NCI-H146 (cell line): ENCODE results near the gene FAM222B.
A peak's percentile ranks its signal among the peaks of the same experiment; 100 is the strongest.
"Not testable (repeated sequence)": the region's sequence is repeated elsewhere in the genome, so short reads cannot be mapped to it uniquely, and the experiment has no call there.

ENCODE experiments used
- DNase-seq: peaks from one replicate; lab custom pipeline; 2025; lab: John Stamatoyannopoulos, UW

FAM222B gene

GRCh38 chr17:28842282-28843012, at the start of gene FAM222B:
Gene FAM222B, minus strand, starts transcription at chr17:28842790. Its CDS starts 76,123 bp downstream, at chr17:28766667.
- peak; percentile 92 for DNase-seq

GRCh38 chr17:28892024-28892423, 49.4 kb upstream of the FAM222B start:
- DNase-seq: no peak

- DNase-seq: no peak
Measured at GRCh38 chr17:28891201-28891600, 48.6 kb upstream of the FAM222B start.

DNA sequence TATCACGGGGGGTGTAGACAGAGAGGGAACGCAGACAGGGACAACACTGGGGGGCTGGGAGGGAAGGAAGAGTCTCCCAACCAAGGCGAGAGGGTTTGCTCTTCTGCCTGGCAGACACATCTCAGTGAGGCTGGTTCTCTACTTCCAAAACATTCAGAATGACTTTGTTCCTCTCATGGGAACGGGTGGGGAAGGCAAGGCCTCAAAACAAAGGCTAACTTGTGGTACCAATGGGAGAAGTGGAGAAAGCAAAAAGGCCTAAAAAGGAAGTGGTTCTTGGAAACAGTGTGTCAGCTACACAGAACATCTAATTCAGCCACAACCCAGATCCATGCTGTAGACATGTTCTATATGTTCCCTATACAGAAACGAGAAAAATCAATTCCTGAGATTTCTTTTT, 47.4 kb upstream of the FAM222B start:
- no peak for DNase-seq

- no peak for DNase-seq
Measured at GRCh38 chr17:28888832-28889231, 46.2 kb upstream of the FAM222B start.

GRCh38 chr17:28887871-28888471, 45.4 kb upstream of the FAM222B start:
- DNase-seq: no peak

DNA sequence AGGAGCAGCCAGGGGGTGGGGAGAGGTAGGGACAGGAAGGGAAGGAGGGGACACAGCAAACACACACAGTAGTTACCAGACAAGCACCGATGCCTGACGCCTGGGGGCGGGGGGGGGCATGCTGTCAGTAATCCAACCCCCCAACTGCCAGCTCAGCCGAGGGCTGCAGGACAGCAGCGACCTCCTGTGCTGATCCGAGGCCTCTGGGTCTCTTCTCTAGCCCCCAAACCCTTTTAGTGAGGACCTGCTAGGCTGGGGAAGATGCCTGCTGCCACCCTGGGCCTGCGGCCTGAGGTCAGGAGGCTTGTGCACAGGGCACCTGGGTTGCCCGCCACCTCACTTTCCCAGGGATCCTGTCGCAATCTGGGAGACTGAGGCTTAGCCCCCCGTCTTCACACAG, 43.4 kb upstream of the FAM222B start:
- no peak for DNase-seq

GRCh38 chr17:28885363-28885762, 42.8 kb upstream of the FAM222B start:
- no peak for DNase-seq

- no peak for DNase-seq
Measured at GRCh38 chr17:28883967-28884702, 41.5 kb upstream of the FAM222B start.

DNA sequence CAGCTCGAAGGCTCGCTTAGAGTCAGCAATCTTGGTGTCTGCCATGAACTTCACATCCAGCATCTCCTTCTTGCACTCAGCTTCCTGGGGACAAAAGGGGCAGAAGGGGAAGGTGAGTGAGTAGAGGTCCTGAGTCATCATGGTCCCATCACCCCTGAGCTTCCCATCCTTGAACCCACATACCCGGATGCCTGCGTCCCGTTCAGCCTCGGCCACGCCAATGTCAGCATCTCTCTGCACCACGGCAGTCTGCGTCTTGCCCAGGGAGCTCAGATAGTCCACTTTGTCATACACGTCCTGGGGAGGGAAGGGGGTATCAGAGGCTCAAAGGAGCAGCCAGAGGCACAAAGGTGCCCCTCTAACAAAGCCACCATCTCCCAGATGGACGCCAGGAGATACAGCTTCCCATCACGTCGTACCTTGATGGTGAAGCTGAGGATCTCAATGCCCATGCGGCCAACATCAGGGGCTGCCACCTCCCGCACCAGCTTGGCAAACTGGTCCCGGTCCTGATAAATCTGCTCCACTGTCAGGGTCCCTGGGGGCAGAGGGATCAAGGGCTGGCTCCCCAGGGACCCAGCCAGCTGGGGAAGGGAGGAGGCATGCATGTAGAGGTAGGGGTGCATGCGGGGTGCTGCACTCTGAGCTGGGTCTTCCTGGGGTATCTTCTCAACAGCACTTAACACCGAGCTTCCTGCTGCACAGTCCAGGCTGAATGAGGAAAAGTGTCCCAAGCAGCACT, 39.7 kb upstream of the FAM222B start:
- no peak for DNase-seq

DNA sequence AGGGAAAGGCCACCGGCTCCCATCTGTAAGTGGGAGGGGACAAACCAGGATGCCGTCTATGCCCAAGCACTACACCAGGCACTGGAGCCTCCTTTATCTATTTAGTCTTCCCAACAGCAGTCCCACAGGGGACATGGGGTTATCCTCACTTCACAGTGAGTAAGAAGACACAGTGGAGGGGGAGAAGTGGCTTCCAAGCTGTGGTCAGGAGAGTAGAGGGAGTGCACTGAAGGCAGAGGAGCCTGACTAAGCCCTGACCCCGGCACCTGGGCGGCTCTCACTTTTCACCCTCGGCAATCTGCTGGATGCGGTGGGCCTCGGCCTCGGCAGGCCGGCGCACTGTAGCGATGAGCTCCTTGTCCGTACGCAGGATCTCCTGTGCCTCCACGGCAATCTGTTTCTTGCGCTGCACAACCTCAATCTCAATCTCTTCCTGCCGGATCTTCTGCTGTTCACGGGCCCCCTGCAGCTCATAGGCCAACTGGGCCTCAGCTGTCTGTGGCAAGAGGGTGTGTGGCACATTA, 39.0 kb upstream of the FAM222B start:
- no peak for DNase-seq

- DNase-seq: no peak
Measured at GRCh38 chr17:28880572-28880945, 38.0 kb upstream of the FAM222B start.

DNA sequence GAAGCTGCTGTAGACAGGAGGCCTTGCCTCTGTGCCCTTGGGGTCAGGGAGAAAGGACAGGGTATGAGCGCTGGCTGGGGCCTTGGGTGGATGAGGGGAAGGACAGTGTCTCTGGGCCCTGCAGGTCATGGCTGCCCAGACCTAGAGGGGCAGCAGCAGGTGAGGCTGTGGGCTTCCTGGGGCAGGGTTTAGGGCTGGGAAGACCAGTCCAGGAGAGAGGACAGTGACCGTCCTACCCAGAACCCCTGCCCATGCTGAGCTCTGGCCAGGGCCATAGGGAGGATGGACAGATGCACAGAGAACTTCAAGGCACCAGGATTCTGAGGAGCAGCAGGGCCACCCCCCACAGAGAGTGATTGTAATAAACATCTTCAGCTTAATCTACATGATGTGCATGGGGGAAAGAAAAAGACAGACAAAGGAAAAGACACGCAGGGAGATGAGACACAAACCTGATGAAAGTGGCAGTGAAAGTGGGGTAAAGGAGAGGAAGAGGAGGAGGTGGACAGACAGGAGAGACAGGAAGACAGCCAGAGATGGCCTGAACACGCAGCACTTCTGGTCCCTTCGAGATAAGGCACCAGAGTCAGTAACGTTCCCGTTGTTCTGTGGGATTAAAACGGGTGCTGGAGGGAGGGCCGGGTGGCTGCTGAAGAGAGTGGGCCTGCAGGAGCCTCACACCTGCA, 37.4 kb upstream of the FAM222B start:
- DNase-seq: no peak

DNA sequence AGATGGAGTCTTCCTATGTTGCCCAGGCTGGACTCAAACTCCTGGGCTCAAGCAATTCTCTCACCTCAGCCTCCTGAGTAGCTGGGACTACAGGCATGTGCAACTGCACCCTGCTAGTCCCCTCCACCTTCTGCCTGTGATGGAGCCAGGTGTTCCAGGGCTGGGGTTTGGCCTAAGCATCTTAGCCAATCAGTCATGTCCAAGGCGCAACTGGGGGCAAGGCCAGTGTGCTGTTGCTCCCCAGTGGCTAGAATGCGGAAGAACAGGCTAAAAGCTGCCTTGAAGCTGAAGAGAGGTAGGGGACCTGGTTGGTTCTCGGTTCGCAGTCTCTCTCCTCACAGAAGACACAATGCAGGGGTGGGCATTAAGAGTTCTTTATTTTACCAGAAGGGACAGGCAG, 36.4 kb upstream of the FAM222B start:
- DNase-seq: peak; percentile 47

GRCh38 chr17:28878158-28878910, 35.7 kb upstream of the FAM222B start:
- no peak for DNase-seq

DNA sequence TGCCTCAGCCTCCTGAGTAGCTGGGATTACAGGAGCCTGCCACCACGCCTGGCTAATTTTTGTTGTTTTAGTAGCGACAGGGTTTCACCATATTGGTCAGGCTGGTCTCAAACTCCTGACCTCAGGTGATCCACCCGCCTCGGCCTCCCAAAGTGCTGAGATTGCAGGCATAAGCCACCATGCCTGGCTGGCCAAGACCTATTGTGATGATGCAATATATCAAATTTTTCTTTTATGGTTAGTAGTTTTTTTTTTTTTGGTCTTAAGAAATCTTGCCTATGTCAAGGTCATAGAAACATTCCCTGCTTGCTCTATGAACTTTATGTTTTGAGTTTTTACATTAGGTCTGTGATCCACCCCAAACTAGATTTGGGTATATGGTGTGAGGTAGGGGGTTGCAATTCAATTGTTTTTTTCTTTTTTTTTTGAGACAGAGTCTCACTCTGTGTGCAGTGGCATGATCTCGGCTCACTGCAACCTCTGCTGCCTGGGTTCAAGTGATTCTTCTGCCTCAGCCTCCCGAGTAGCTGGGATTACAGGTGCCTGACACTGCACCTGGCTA, 34.6 kb upstream of the FAM222B start:
- DNase-seq: not testable (repeated sequence)

- no peak for DNase-seq
Measured at GRCh38 chr17:28875848-28876550, 33.4 kb upstream of the FAM222B start.

DNA sequence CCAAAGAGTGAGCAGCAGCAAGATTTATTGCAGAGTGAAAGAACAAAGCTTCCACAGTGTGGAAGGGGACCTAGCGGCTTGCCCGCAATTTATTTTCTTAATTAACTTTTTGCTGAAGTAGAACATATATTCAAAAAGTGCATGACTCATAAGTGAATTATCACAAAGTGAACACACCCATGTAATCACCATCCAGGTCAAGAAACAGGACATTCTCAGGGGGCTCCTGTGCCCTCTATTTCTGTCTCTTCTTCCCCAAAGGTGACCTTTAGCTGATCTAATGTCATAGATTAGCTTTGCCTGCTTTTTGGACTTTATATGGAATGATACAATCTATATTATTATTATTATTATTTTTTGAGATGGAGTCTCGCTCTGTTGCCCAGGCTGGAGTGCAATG, 32.2 kb upstream of the FAM222B start:
- DNase-seq: no peak

DNA sequence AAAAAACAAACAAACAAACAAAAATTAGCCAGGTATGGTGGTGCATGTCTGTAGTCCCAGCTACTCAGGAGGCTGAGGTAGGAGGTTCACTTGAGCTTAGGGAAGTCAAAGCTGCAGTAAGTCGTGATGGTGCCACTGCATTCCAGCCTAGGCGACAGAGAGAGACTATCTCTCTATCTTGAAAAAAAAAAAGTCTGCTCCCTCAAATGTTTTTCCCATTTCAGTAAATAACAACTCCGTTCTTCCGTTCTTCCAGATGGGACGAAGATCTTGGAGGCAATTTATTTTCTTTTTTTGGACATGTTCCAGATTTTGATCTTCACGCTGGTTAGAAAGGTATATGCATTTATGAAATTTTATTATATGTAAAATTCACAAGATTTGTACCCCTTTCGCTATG, 31.2 kb upstream of the FAM222B start:
- DNase-seq: no peak

- DNase-seq: no peak
Measured at GRCh38 chr17:28871056-28871579, 28.5 kb upstream of the FAM222B start.
